IMR-90 (cell line): ENCODE measurements around the gene COL9A2. TPM values are rescaled to one million over a fixed set of nuclear protein-coding genes. Genes with fewer than 3 reads are reported as not detected.

Experiments used
- ATAC-seq: fragments of 200-7000 bp; cut with Tn5 transposase; 2 replicates; pipeline ENCODE4 v1.9.1; 2020; ENCODE audit warnings: low read depth, mild to moderate bottlenecking, moderate library complexity
- BruUV-seq: library from RNA; stranded (reverse); fragments of 400-500 nt; replicated peaks from 2 replicates; lab custom pipeline; 2021; lab: Mats Ljungman, UMichigan
- CTCF ChIA-PET: fragments of 300-600 bp; formaldehyde crosslinking; extraction: SDS; loops from one replicate; lab custom pipeline; 2021; ENCODE audit warnings: antibody characterized with exemption; lab: Yijun Ruan, JAX
- POLR2A ChIA-PET: fragments of 300-600 bp; sonication (Branson Sonifier 250); formaldehyde crosslinking; loops from one replicate; lab custom pipeline; 2022; ENCODE audit warnings: antibody characterized with exemption; ENCODE audit not compliant: unreplicated experiment; lab: Charles Lee
- DNase-seq: peaks from one replicate; pipeline ENCODE4 v3.0.0; 2013
- H2AFZ ChIP-seq: replicated peaks from 2 replicates; pipeline ENCODE3; 2013; ENCODE audit warnings: low read length, mild to moderate bottlenecking; ENCODE audit not compliant: poor library complexity
- H2AK5ac ChIP-seq: 2 replicates; pipeline ENCODE4 v1.6.1; 2013; ENCODE audit warnings: low read depth, low read length, inconsistent platforms
- H2AK9ac ChIP-seq: replicated peaks from 2 replicates; pipeline ENCODE3; 2013; ENCODE audit warnings: mild to moderate bottlenecking, low read depth, low read length, moderate library complexity; ENCODE audit not compliant: poor library complexity
- H2BK120ac ChIP-seq: 2 replicates; pipeline ENCODE4 v1.6.1; 2013; ENCODE audit warnings: low read depth, low read length, inconsistent platforms
- H2BK15ac ChIP-seq: 3 replicates; pipeline ENCODE4 v1.6.1; 2013; ENCODE audit warnings: low read depth, low read length, inconsistent platforms
- H2BK20ac ChIP-seq: 2 replicates; pipeline ENCODE4 v1.6.1; 2013; ENCODE audit warnings: low read depth, mild to moderate bottlenecking, inconsistent platforms, low read length, moderate library complexity
- H2BK5ac ChIP-seq: 2 replicates; pipeline ENCODE4 v1.6.1; 2013; ENCODE audit warnings: mild to moderate bottlenecking, low read depth, low read length, inconsistent platforms; ENCODE audit not compliant: poor library complexity, severe bottlenecking
- H3K14ac ChIP-seq: replicated peaks from 2 replicates; pipeline ENCODE4 v1.6.1; 2013; ENCODE audit warnings: low read depth, low read length, inconsistent platforms
- H3K18ac ChIP-seq: 2 replicates; pipeline ENCODE4 v1.6.1; 2013; ENCODE audit warnings: low read depth, low read length, control low read depth
- H3K23ac ChIP-seq: 2 replicates; pipeline ENCODE4 v1.6.1; 2013; ENCODE audit warnings: low read depth, low read length, inconsistent platforms
- H3K27ac ChIP-seq: 2 replicates; pipeline ENCODE4 v1.5.1; 2013; ENCODE audit warnings: mild to moderate bottlenecking, control low read depth, low read length; ENCODE audit not compliant: insufficient read depth
- H3K27me3 ChIP-seq: 2 replicates; pipeline ENCODE4 v1.6.1; 2013; ENCODE audit warnings: low read length; ENCODE audit not compliant: control insufficient read depth, insufficient read depth
- H3K36me3 ChIP-seq: 2 replicates; pipeline ENCODE4 v1.6.1; 2013; ENCODE audit warnings: low read length, mixed read lengths; ENCODE audit not compliant: control insufficient read depth, insufficient read depth
- H3K4ac ChIP-seq: 2 replicates; pipeline ENCODE4 v1.6.1; 2013; ENCODE audit warnings: low read depth, low read length, inconsistent platforms
- H3K4me1 ChIP-seq: 2 replicates; pipeline ENCODE4 v1.6.1; 2013; ENCODE audit warnings: low read length, mixed read lengths; ENCODE audit not compliant: control insufficient read depth, insufficient read depth
- H3K4me2 ChIP-seq: 2 replicates; pipeline ENCODE4 v1.6.1; 2013; ENCODE audit warnings: low read depth, mild to moderate bottlenecking, control low read depth, low read length, moderate library complexity
- H3K4me3 ChIP-seq: 2 replicates; pipeline ENCODE4 v1.5.1; 2013; ENCODE audit warnings: low read depth, mild to moderate bottlenecking, control low read depth, low read length, moderate library complexity; ENCODE audit not compliant: insufficient read depth
- H3K56ac ChIP-seq: 2 replicates; pipeline ENCODE4 v1.6.1; 2013; ENCODE audit warnings: low read length, inconsistent platforms; ENCODE audit not compliant: insufficient read depth; ENCODE audit errors: extremely low read depth
- H3K79me1 ChIP-seq, 2 experiments: 2 replicates each; pipeline ENCODE4 v1.6.1; 2013; ENCODE audit warnings: low read length in 2 of 2, inconsistent platforms in 1 of 2, low read depth in 1 of 2
- H3K9ac ChIP-seq: 2 replicates; pipeline ENCODE4 v1.6.1; 2013; ENCODE audit warnings: low read depth, low read length, control low read depth
- H3K9me1 ChIP-seq: 2 replicates; pipeline ENCODE4 v1.6.1; 2013; ENCODE audit warnings: low read length, inconsistent platforms; ENCODE audit not compliant: insufficient read depth
- H3K9me3 ChIP-seq: 2 replicates; pipeline ENCODE4 v1.6.1; 2013; ENCODE audit warnings: low read length; ENCODE audit not compliant: control insufficient read depth, insufficient read depth
- H4K20me1 ChIP-seq: 2 replicates; pipeline ENCODE4 v1.6.1; 2013; ENCODE audit warnings: low read length, inconsistent platforms; ENCODE audit not compliant: insufficient read depth
- H4K5ac ChIP-seq: 2 replicates; pipeline ENCODE4 v1.6.1; 2013; ENCODE audit warnings: mild to moderate bottlenecking, low read depth, low read length, control low read depth
- H4K8ac ChIP-seq, 2 experiments: 2 replicates each; pipeline ENCODE4 v1.6.1; 2013; ENCODE audit warnings: low read depth in 2 of 2, low read length in 2 of 2, control low read depth in 1 of 2, inconsistent platforms in 1 of 2
- H4K91ac ChIP-seq: 2 replicates; pipeline ENCODE4 v1.6.1; 2013; ENCODE audit warnings: low read depth, low read length, inconsistent platforms; ENCODE audit not compliant: insufficient read depth
- BHLHE40 ChIP-seq: fragments of 150-350 bp; IDR thresholded peaks from 2 replicates; pipeline ENCODE4 v1.6.1; 2016; ENCODE audit warnings: mild to moderate bottlenecking, low read depth, low read length
- CEBPB ChIP-seq: IDR thresholded peaks from 2 replicates; pipeline ENCODE4 v1.6.1; 2012; ENCODE audit warnings: low read depth, low read length, improper control_type of control experiment
- CHD1 ChIP-seq: IDR thresholded peaks from 2 replicates; pipeline ENCODE4 v1.6.1; 2012; ENCODE audit warnings: low read depth, low read length, improper control_type of control experiment
- CTCF ChIP-seq: conservative IDR thresholded peaks from 2 replicates; pipeline ENCODE4 v1.5.1; 2012; ENCODE audit warnings: mild to moderate bottlenecking, low read depth, low read length, improper control_type of control experiment
- FOS ChIP-seq: fragments of 150-350 bp; IDR thresholded peaks from 2 replicates; pipeline ENCODE4 v1.6.1; 2016; ENCODE audit warnings: low read depth, low read length
- MAFK ChIP-seq: IDR thresholded peaks from 2 replicates; pipeline ENCODE4 v1.6.1; 2012; ENCODE audit warnings: low read depth, low read length, improper control_type of control experiment
- MAZ ChIP-seq: IDR thresholded peaks from 2 replicates; pipeline ENCODE4 v1.6.1; 2012; ENCODE audit warnings: low read depth, mild to moderate bottlenecking, low read length, improper control_type of control experiment, moderate library complexity, borderline replicate concordance
- MXI1 ChIP-seq: IDR thresholded peaks from 2 replicates; pipeline ENCODE4 v1.6.1; 2012; ENCODE audit warnings: low read depth, mild to moderate bottlenecking, low read length, moderate library complexity, borderline replicate concordance
- NFE2L2 ChIP-seq: fragments of 150-350 bp; IDR thresholded peaks from 2 replicates; pipeline ENCODE4 v1.6.1; 2016; ENCODE audit warnings: low read depth, mild to moderate bottlenecking, low read length
- POLR2A ChIP-seq: IDR thresholded peaks from 2 replicates; pipeline ENCODE4 v1.6.1; 2012; ENCODE audit warnings: mild to moderate bottlenecking, low read depth, low read length
- RAD21 ChIP-seq: IDR thresholded peaks from 2 replicates; pipeline ENCODE4 v1.6.1; 2012; ENCODE audit warnings: low read length, improper control_type of control experiment
- RCOR1 ChIP-seq: IDR thresholded peaks from 2 replicates; pipeline ENCODE4 v1.6.1; 2012; ENCODE audit warnings: mild to moderate bottlenecking, low read length, improper control_type of control experiment; ENCODE audit not compliant: insufficient replicate concordance
- RFX5 ChIP-seq: IDR thresholded peaks from 2 replicates; pipeline ENCODE4 v1.8.0; 2012; ENCODE audit warnings: low read depth, mild to moderate bottlenecking, low read length, moderate library complexity
- SMC3 ChIP-seq: fragments of 150-350 bp; IDR thresholded peaks from 2 replicates; pipeline ENCODE4 v1.6.1; 2016; ENCODE audit warnings: low read depth, mild to moderate bottlenecking, antibody characterized with exemption, low read length, moderate library complexity
- WGBS, 2 experiments: methylation state at CpG; one replicate each; pipeline versions ENCODE4 v1.1.5 to v1.1.7; 2013; ENCODE audit warnings: missing lambda C conversion rate in 2 of 2; ENCODE audit not compliant: insufficient read length in 1 of 2; ENCODE audit errors: extremely low coverage in 2 of 2; 5-methylcytosine and 5-hydroxymethylcytosine counted together
- dilution Hi-C: fragments of 300-500 bp; cut with HindIII; formaldehyde crosslinking; loops from one replicate; pipeline ENCODE4 v1.14.3; 2018; ENCODE audit warnings: low sequenced_read_pairs; ENCODE audit not compliant: unreplicated experiment
- in situ Hi-C: fragments of 300-500 bp; cut with MboI; formaldehyde crosslinking; loops from 3 replicates; pipeline ENCODE4 v1.14.3; 2019; ENCODE audit warnings: low sequenced_read_pairs, inconsistent platforms, mixed read lengths
- intact Hi-C: fragments of 100-400 bp; cut with micrococcal nuclease; formaldehyde crosslinking; loops from 2 replicates; pipeline ENCODE4 v1.10.0; 2022
- polyA plus RNA-seq, 3 experiments: library from polyadenylated mRNA; depleted of rRNA; stranded (reverse); fragments of >200 nt; gene quantifications; 2 replicates each; pipeline ENCODE4 v1.2.3, GENCODE V29; 2012; ENCODE audit warnings: low replicate concordance in 1 of 3
- total RNA-seq: library from RNA; depleted of rRNA; stranded (reverse); fragments of >200 nt; gene quantifications from 2 replicates; pipeline ENCODE4 v1.2.3, GENCODE V29; 2012
- TF ChIP-seq, protein P1 (sequence below): fragments of 150-350 bp; IDR thresholded peaks from 2 replicates; pipeline ENCODE4 v1.6.1; 2016; ENCODE audit warnings: low read depth, mild to moderate bottlenecking, low read length, moderate library complexity, borderline replicate concordance
- TF ChIP-seq, protein P2 (sequence below): fragments of 150-350 bp; IDR thresholded peaks from 2 replicates; pipeline ENCODE4 v1.6.1; 2017; ENCODE audit warnings: mild to moderate bottlenecking, antibody characterized with exemption, low read length, low read depth

The COL9A2 gene
- total and polyA plus RNA-seq, 2 of the 4 experiments (the other 2 are of a cell fraction) = 0.90 to 1.6 TPM

- Histone ChIP-seq H3K18ac (no peak overlapping the region), H2BK120ac (no peak overlapping the region), H2BK5ac (peak overlapping the region; percentile 3), H3K56ac (no peak overlapping the region), H2BK15ac (no peak overlapping the region), H4K8ac (no peak overlapping the region), H2BK20ac (no peak overlapping the region), H3K9me1 (no peaks in the 10 kb centered on the region; the same call in 1 of the 2 replicates), H3K36me3 (peaks cover 32% of the 10 kb centered on the region), H3K79me1 (peaks cover 4 to 18% of the 10 kb centered on the region in 2 experiments; a peak in 2 of 4 replicates), H2AK5ac (no peak overlapping the region), H3K9me3 (no peaks in the 10 kb centered on the region), H3K27me3 (no peaks in the 10 kb centered on the region), H3K4ac (no peak overlapping the region), H3K9ac (no peak overlapping the region), H3K4me1 (peaks cover 3% of the 10 kb centered on the region; the same call in 1 of the 2 replicates), H3K23ac (no peak overlapping the region), H3K27ac (no peak overlapping the region), H4K5ac (no peak overlapping the region), H2AK9ac (no peak overlapping the region), H4K20me1 (no peaks in the 10 kb centered on the region; the same call in 1 of the 2 replicates), H3K4me2 (no peak overlapping the region; the same call in 1 of the 2 replicates), H4K91ac (no peak overlapping the region), H3K14ac (no peak overlapping the region), H3K4me3 (no peak overlapping the region), H2AFZ (no peak overlapping the region)
- WGBS, 2 experiments = no CpG with 5 or more reads among the region's 2 CpGs
- ChIA-PET CTCF (no interaction called here), POLR2A (no interaction called here)
- TF ChIP-seq NFE2L2 (no peak), RCOR1 (no peak), BHLHE40 (no peak), MAZ (no peak), CTCF (no peak), MAFK (no peak), MXI1 (no peak), SMC3 (no peak), FOS (no peak), POLR2A (no peak), CHD1 (no peak), RAD21 (no peak), CEBPB (no peak), RFX5 (no peak)
- TF ChIP-seq, protein P1, sequence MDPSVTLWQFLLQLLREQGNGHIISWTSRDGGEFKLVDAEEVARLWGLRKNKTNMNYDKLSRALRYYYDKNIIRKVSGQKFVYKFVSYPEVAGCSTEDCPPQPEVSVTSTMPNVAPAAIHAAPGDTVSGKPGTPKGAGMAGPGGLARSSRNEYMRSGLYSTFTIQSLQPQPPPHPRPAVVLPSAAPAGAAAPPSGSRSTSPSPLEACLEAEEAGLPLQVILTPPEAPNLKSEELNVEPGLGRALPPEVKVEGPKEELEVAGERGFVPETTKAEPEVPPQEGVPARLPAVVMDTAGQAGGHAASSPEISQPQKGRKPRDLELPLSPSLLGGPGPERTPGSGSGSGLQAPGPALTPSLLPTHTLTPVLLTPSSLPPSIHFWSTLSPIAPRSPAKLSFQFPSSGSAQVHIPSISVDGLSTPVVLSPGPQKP = no peak
- TF ChIP-seq, protein P2, sequence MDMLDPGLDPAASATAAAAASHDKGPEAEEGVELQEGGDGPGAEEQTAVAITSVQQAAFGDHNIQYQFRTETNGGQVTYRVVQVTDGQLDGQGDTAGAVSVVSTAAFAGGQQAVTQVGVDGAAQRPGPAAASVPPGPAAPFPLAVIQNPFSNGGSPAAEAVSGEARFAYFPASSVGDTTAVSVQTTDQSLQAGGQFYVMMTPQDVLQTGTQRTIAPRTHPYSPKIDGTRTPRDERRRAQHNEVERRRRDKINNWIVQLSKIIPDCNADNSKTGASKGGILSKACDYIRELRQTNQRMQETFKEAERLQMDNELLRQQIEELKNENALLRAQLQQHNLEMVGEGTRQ = no peak
- in situ Hi-C loops (no loop called here), dilution Hi-C loops (no loop called here), intact Hi-C loops (no loop called here)
- ATAC-seq (no peak), DNase-seq (no peak)
- no TSS peak for BruUV-seq
These were observed 25.8 kb downstream of the COL9A2 start for GRCh38 chr1:40291293-40291692.
